ENCODE results near the gene ACSL4. TPM values are rescaled to one million over a fixed set of nuclear protein-coding genes. Genes with fewer than 3 reads are reported as not detected.
A peak's percentile ranks its signal among the peaks of the same experiment; 100 is the strongest.

ACSL4 gene
- total RNA-seq, 2 experiments from 2014 or later, result 34.3 to 44.3 TPM

GRCh38 chrX:109714340-109714958, 18.6 kb downstream of the ACSL4 start:
- Mint-ChIP-seq H3K27ac (no peak overlapping the region), H3K9me3 (no peaks in the 10 kb centered on the region), H3K27me3 (no peaks in the 10 kb centered on the region), H3K36me3 (no peaks in the 10 kb centered on the region), H3K4me3 (no peak overlapping the region), H3K4me1 (peaks cover 11% of the 10 kb centered on the region)
- no peak for DNase-seq
- POLR2A ChIA-PET, result no interaction called here
- ATAC-seq (ENCODE audit: low read depth), result no peak

- Mint-ChIP-seq H3K27me3 (no peaks in the 10 kb centered on the region), H3K9me3 (no peaks in the 10 kb centered on the region), H3K4me3 (no peak overlapping the region), H3K4me1 (peaks cover 30% of the 10 kb centered on the region), H3K36me3 (peaks cover under 1% of the 10 kb centered on the region), H3K27ac (no peak overlapping the region)
- ATAC-seq (ENCODE audit: low read depth) (no peak), DNase-seq (no peak)
- POLR2A ChIA-PET, result no interaction called here
Measured at GRCh38 chrX:109710181-109710580, 22.9 kb downstream of the ACSL4 start.

GRCh38 chrX:109709129-109709631, 23.9 kb downstream of the ACSL4 start:
- Mint-ChIP-seq H3K27ac (peak overlapping the region; percentile 83), H3K4me3 (peak overlapping the region; percentile 68), H3K27me3 (no peaks in the 10 kb centered on the region), H3K9me3 (no peaks in the 10 kb centered on the region), H3K36me3 (peaks cover 8% of the 10 kb centered on the region), H3K4me1 (peaks cover 38% of the 10 kb centered on the region)
- DNase-seq, result no peak
- ATAC-seq (ENCODE audit: low read depth), result peak; percentile 48
- POLR2A ChIA-PET, result no interaction called here

GRCh38 chrX:109707720-109708119, 25.3 kb downstream of the ACSL4 start:
- POLR2A ChIA-PET, result no interaction called here
- no peaks in the 10 kb centered on the region for H3K27me3 Mint-ChIP-seq
- peak overlapping the region; percentile 74 for H3K4me3 Mint-ChIP-seq
- DNase-seq, result no peak
- peaks cover 10% of the 10 kb centered on the region for H3K36me3 Mint-ChIP-seq
- peak overlapping the region; percentile 68 for H3K27ac Mint-ChIP-seq
- ATAC-seq (ENCODE audit: low read depth), result no peak
- peaks cover 36% of the 10 kb centered on the region for H3K4me1 Mint-ChIP-seq
- no peaks in the 10 kb centered on the region for H3K9me3 Mint-ChIP-seq

- POLR2A ChIA-PET, result no interaction called here
- Mint-ChIP-seq H3K4me1 (peaks cover 36% of the 10 kb centered on the region), H3K4me3 (peak overlapping the region; percentile 74), H3K9me3 (no peaks in the 10 kb centered on the region), H3K27ac (peak overlapping the region; percentile 68), H3K36me3 (peaks cover 12% of the 10 kb centered on the region), H3K27me3 (no peaks in the 10 kb centered on the region)
- ATAC-seq (ENCODE audit: low read depth), result peak; percentile 49
- DNase-seq, result no peak
Measured at GRCh38 chrX:109707319-109707718, 25.7 kb downstream of the ACSL4 start.

GRCh38 chrX:109704563-109704962, 28.5 kb downstream of the ACSL4 start:
- H3K36me3 Mint-ChIP-seq, result peaks cover 14% of the 10 kb centered on the region
- H3K27me3 Mint-ChIP-seq, result no peaks in the 10 kb centered on the region
- ATAC-seq (ENCODE audit: low read depth) (no peak), DNase-seq (no peak)
- POLR2A ChIA-PET, result no interaction called here
- peaks cover 28% of the 10 kb centered on the region for H3K4me1 Mint-ChIP-seq
- peak overlapping the region; percentile 40 for H3K27ac Mint-ChIP-seq
- H3K9me3 Mint-ChIP-seq, result no peaks in the 10 kb centered on the region
- peak overlapping the region; percentile 4 for H3K4me3 Mint-ChIP-seq

GRCh38 chrX:109697855-109698254, 35.2 kb downstream of the ACSL4 start:
- ATAC-seq (ENCODE audit: low read depth) (no peak), DNase-seq (no peak)
- no peak overlapping the region for H3K4me3 Mint-ChIP-seq
- POLR2A ChIA-PET, result no interaction called here
- no peaks in the 10 kb centered on the region for H3K27me3 Mint-ChIP-seq
- H3K36me3 Mint-ChIP-seq, result peaks cover 5% of the 10 kb centered on the region
- no peaks in the 10 kb centered on the region for H3K9me3 Mint-ChIP-seq
- peaks cover 8% of the 10 kb centered on the region for H3K4me1 Mint-ChIP-seq
- no peak overlapping the region for H3K27ac Mint-ChIP-seq

- Mint-ChIP-seq H3K4me1 (peaks cover 8% of the 10 kb centered on the region), H3K27ac (no peak overlapping the region), H3K4me3 (no peak overlapping the region), H3K36me3 (peaks cover 1% of the 10 kb centered on the region), H3K27me3 (no peaks in the 10 kb centered on the region), H3K9me3 (no peaks in the 10 kb centered on the region)
- ATAC-seq (ENCODE audit: low read depth) (no peak), DNase-seq (no peak)
- POLR2A ChIA-PET, result no interaction called here
Measured at GRCh38 chrX:109696146-109696740, 36.8 kb downstream of the ACSL4 start.

- no peak for DNase-seq
- peaks cover 1% of the 10 kb centered on the region for H3K36me3 Mint-ChIP-seq
- H3K27me3 Mint-ChIP-seq, result no peaks in the 10 kb centered on the region
- no peak overlapping the region for H3K4me3 Mint-ChIP-seq
- POLR2A ChIA-PET, result no interaction called here
- H3K9me3 Mint-ChIP-seq, result no peaks in the 10 kb centered on the region
- peaks cover 8% of the 10 kb centered on the region for H3K4me1 Mint-ChIP-seq
- H3K27ac Mint-ChIP-seq, result no peak overlapping the region
- ATAC-seq (ENCODE audit: low read depth), result no peak
Measured at GRCh38 chrX:109695637-109696036, 37.4 kb downstream of the ACSL4 start.

GRCh38 chrX:109691752-109692151, 41.3 kb downstream of the ACSL4 start:
- Mint-ChIP-seq H3K27me3 (no peaks in the 10 kb centered on the region), H3K4me1 (peaks cover 5% of the 10 kb centered on the region), H3K4me3 (no peak overlapping the region), H3K36me3 (peaks cover 1% of the 10 kb centered on the region), H3K9me3 (no peaks in the 10 kb centered on the region), H3K27ac (no peak overlapping the region)
- DNase-seq (no peak), ATAC-seq (ENCODE audit: low read depth) (no peak)
- POLR2A ChIA-PET, result no interaction called here

- Mint-ChIP-seq H3K27me3 (no peaks in the 10 kb centered on the region), H3K4me1 (peaks cover 4% of the 10 kb centered on the region), H3K4me3 (no peak overlapping the region), H3K9me3 (no peaks in the 10 kb centered on the region), H3K36me3 (peaks cover 1% of the 10 kb centered on the region), H3K27ac (no peak overlapping the region)
- DNase-seq (no peak), ATAC-seq (ENCODE audit: low read depth) (no peak)
- POLR2A ChIA-PET, result no interaction called here
Measured at GRCh38 chrX:109691277-109691676, 41.8 kb downstream of the ACSL4 start.

GRCh38 chrX:109687903-109688302, 45.2 kb downstream of the ACSL4 start:
- no peak for ATAC-seq (ENCODE audit: low read depth)
- H3K4me3 Mint-ChIP-seq, result no peak overlapping the region

GRCh38 chrX:109685656-109686078, 47.4 kb downstream of the ACSL4 start:
- no peak overlapping the region for H3K27ac Mint-ChIP-seq
- DNase-seq, result no peak
- H3K9me3 Mint-ChIP-seq, result no peaks in the 10 kb centered on the region

More at GRCh38 chrX:109687903-109688302, 45.2 kb downstream of the ACSL4 start:
- Mint-ChIP-seq H3K27ac (no peak overlapping the region), H3K4me1 (peaks cover 2% of the 10 kb centered on the region), H3K36me3 (peaks cover 5% of the 10 kb centered on the region), H3K27me3 (no peaks in the 10 kb centered on the region), H3K9me3 (no peaks in the 10 kb centered on the region)
- POLR2A ChIA-PET, result interaction anchor here (0.6 kb wide), 1 partner anchor 48 kb away, joined by 4 read pairs; no protein-coding TSS in a partner anchor
- no peak for DNase-seq

GRCh38 chrX:109684136-109684535, 48.9 kb downstream of the ACSL4 start:
- POLR2A ChIA-PET, result no interaction called here

More at GRCh38 chrX:109685656-109686078, 47.4 kb downstream of the ACSL4 start:
- POLR2A ChIA-PET, result no interaction called here
- Mint-ChIP-seq H3K4me1 (peaks cover 2% of the 10 kb centered on the region), H3K4me3 (no peak overlapping the region), H3K36me3 (peaks cover 8% of the 10 kb centered on the region), H3K27me3 (no peaks in the 10 kb centered on the region)
- ATAC-seq (ENCODE audit: low read depth), result no peak

More at GRCh38 chrX:109684136-109684535, 48.9 kb downstream of the ACSL4 start:
- Mint-ChIP-seq H3K36me3 (peaks cover 8% of the 10 kb centered on the region), H3K9me3 (no peaks in the 10 kb centered on the region), H3K4me1 (peaks cover 2% of the 10 kb centered on the region), H3K27ac (no peak overlapping the region), H3K27me3 (no peaks in the 10 kb centered on the region), H3K4me3 (no peak overlapping the region)
- ATAC-seq (ENCODE audit: low read depth) (no peak), DNase-seq (no peak)

All from activated naive CD8-positive, alpha-beta T cell treated with anti-CD3 and anti-CD28 coated beads, Interleukin-2, amount 10 ng/mL, durations not matched to agents 7 days and 5 days (primary cell).